GM21367 (cell line): ENCODE data around the gene CHGA.

Experiments used
- ATAC-seq: cut with Tn5 transposase; IDR thresholded peaks from one replicate; pipeline ENCODE4 v1.9.1; 2021; ENCODE audit not compliant: unreplicated experiment

Gene CHGA

DNA sequence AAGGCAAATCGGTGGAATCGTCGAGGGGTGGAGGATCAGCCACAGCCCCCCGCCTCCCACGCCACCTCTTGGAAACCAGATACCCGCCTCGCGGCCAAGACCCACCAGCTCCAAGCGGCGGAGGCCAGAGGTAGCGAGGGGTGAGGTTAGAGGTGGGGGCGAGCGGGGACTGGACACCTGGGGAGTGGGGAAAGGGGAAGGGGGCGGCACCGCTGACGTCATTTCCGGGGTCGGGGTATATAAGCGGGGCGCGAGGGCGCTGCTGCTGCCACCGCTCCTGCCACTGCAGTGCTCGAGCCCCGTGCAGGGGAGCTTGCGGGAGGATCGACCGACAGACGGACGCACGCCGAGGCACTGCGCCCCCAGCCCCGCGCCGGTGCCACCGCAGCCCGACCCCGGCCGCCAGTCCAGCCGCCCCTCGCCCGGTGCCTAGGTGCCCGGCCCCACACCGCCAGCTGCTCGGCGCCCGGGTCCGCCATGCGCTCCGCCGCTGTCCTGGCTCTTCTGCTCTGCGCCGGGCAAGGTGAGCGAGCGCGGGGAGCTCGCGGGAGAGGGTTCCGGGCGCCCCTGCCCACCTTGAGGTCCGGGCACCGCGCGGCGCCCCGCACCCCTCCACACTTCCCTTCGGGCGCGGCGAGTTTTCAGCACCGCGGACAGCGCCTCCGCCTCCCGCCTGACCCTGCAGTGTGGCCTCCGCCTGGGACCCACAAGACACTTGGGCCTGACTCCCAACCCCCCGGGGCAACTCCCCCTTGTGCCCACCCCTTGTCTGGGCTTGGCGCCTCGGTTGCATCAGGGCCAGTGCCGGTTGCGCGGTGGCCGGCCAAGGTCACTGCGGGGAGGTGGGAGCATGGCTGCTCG lies at the start of gene CHGA:
TSS of gene CHGA (plus strand) at position 268 of the 861 bp plus-strand sequence. CDS start at position 478, 210 bp downstream.
- no peak for ATAC-seq

GRCh38 chr14:92874962-92875661 lies 47.8 kb upstream of the CHGA start:
- no peak for ATAC-seq

GRCh38 chr14:92877757-92878431 lies 45.1 kb upstream of the CHGA start:
- no peak for ATAC-seq

- no peak for ATAC-seq
These were observed 42.6 kb upstream of the CHGA start for GRCh38 chr14:92880351-92880750.

DNA sequence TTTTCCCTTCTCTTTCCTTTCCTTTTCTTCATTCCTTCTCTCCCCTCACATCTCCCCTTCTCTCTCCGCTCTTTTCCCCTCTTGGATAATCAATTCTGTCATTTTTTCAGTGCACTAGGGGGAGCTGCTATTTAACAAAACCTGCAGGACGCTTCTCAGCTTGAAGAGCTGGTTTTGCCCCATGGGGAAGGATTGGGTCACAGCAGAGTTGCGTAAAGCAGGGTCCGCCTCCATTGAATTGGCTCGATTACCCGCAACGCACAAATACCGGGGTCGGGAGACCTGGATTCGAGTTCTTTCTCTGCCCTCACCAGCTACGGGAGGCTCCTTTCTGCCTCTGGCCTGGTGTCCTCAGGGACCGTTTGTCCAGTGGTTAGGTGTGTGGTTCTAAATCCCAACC lies 42.1 kb upstream of the CHGA start:
- no peak for ATAC-seq

DNA sequence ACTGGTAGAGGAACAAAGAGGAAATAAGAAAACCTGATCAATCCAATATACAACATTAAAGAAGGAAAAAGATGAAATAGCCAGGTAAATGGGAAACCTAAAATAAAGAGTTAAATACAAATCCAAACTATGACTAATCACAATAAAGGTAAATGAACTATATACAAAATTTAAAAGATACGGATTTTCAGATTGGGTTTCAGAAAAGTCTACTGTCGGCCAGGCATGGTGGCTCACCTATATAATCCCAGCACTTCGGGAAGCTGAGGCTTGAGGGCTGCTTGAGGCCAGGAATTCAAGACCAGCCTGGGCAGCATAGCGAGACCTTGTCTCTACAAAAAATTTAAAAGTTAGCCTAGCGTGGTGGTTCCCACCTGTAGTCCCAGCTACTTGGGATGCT lies 39.9 kb upstream of the CHGA start:
- ATAC-seq, result no peak

- ATAC-seq, result no peak
These were observed 38.5 kb upstream of the CHGA start for GRCh38 chr14:92884410-92884809.

DNA sequence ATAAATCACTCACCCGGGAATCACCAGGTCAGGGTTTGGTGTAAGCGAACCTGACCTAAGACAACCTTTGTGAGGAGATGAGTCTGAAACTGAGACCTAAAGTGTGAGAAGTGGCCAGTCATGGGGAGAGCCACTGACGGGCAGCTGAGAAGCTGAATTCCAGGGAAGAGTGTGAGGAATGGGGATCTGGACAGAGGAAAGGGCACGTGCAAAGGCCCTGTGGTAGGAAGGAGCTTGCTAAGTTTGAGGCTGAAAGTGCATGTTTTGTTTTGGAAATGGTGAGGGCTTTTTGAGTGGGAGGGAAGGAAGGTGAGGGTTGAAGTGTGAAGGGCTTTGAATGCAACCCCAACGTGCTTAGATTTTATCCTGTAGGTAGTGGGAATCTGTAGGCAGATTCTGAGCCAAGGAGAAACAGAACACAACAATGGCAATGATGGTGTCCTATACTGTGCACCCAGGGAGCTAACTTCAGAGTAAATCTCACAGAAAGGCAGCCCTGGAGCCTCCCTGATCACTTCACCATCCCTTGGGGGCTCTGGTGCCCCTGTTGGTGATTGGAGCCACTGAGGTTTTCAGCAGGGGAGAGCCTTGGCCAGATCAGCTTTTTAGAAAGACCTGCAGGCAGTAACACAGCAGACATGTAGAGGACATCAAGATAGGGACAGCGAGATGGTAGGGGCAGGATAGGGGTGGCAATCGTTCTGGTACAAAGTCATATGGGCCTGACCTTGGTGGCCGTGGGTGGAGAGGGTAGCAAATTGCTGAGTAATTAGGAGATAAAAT lies 37.5 kb upstream of the CHGA start:
- ATAC-seq, result no peak

GRCh38 chr14:92886337-92886736 lies 36.6 kb upstream of the CHGA start:
- no peak for ATAC-seq

- ATAC-seq, result no peak
These were observed 35.8 kb upstream of the CHGA start for GRCh38 chr14:92887157-92887556.

DNA sequence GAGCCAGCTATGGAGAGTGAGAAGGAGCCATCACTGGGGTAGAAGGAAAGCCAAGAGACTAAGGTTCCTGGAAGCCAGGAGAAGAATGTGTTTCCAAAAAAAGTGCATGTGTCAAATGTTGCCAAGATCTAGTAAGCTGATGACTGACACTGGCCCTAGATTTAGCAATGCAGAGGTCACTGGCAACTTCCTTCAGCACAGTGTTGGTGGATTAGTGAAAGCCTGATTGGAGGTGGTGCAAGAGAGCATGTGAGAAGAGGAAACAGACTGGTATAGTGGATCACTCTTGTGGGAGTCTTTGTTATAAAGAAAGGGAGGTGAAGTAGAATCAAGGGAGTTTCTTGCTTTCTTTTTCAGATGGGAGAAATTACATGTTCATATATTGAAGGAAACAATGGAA lies 34.1 kb upstream of the CHGA start:
- ATAC-seq, result no peak

DNA sequence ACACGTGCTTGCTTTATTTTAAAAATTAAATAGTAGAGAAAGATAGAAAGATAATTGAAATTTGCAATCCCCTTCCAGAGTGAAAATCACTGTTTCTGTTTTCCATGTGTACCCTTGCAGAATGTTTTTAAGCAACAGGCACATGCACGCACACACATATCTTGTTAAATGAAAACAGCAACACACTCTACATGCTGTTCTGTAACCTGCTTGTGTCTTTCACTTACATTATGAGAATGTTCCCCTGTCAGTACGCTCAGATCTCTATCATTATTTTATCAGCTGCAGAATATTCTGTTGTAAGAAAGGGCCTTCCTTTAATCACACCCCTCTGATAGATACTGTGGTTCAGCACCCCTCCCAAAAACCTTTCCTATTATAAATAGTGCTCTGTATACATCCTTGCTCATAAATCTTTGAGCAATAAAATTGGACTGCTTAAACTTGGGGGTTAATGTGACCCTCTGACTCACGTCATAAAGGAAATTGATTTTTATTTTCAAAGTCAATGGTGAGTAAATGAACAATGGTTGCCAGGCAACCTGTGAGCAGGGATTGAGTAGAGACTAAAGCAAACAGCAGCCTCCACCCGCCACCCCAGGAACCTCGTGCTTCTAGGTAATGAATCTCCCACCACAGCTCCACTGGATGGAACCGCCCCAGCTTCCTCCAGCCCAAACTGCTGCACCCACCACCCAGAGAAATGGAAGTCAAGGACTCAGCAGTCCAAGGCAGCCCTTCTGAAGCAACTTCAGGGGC lies 31.9 kb upstream of the CHGA start:
- no peak for ATAC-seq

DNA sequence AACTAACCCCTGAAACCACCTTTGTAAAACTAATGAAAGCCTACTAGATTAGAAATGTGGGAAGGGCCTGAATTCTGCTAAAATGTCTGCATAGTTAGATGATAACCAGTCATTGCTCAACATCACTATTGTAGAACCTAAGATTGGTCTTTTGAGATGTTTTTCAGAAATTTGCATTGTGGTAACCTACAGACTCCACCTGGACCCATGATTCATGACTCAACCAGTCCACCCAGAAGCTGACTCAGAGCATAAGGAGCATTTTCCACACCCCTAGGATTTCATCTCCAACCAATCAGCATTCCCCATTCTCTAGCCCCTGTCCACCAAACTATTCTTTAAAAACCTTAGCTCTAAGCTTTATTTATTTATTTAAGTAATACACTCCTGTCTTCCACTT lies 30.4 kb upstream of the CHGA start:
- no peak for ATAC-seq

DNA sequence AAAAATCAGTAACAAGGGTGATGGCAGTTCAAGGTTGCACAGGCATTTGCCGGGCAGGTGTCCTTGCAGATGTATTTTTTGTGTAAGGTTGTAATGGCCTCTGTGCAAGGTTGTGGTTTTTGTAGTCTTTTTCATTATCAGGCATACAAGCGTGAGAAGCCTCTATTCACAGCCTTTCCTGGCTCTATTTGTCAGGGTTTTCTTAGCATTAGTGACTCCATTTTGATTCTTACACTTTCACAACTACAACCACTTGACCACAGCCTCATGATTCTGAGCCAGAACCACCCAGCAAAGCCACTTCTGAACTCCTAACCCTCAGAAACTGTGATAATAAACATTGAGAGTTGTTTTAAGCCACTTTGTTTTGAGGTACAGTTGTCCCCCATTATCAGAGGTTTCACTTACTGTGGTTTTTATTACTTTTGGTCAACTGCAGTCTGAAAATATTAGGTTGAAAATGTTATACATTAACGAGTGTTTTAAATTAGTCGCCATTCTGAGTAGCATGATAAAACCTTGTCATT lies 27.5 kb upstream of the CHGA start:
- ATAC-seq, result no peak

GRCh38 chr14:92897922-92898565 lies 24.9 kb upstream of the CHGA start:
- ATAC-seq, result no peak

DNA sequence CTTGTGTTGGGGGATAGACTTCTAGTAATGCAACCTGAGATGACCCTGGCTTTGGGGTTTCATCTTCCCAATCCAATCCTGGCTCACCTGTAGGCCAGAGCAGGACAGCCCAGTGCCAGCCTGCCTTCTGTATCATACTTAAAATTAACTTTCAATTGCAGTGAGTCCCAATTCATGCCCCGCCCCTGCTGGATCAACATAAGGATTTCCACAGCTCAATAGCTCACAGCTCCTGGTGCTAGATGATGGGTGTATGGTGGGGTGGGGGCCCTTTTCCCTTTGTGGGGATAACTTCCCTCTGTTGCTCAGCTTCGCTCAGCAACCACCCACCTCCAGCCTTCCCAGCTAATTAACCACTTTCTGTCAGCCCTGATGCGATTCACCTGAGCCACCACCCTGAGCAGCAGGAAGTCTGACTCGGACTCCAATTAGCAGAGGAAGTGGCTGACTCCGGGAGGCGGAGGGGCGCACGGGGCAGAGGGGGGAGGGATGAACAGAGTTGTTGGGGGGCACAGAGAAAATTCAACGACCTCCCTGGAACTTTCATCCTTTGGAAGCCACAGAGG lies 24.3 kb upstream of the CHGA start:
- no peak for ATAC-seq

DNA sequence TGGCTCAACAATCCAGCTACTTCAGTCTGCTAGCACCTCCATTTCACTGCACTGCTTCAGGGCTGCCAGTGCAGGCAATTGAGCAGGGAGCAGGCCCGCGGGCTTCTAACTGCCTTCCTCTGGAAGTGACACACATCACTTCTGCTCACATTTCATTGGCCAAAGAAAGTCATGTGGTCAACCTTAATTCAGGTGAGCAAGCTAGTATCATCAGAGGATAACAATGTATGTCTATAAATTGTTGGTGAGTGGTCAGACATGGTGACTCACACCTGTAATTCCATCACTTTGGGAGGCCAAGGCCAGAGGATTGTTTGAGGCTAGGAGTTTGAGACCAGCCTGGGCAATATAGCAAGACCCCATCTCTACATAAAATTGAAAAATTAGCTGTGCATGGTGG lies 22.3 kb upstream of the CHGA start:
- ATAC-seq, result no peak

DNA sequence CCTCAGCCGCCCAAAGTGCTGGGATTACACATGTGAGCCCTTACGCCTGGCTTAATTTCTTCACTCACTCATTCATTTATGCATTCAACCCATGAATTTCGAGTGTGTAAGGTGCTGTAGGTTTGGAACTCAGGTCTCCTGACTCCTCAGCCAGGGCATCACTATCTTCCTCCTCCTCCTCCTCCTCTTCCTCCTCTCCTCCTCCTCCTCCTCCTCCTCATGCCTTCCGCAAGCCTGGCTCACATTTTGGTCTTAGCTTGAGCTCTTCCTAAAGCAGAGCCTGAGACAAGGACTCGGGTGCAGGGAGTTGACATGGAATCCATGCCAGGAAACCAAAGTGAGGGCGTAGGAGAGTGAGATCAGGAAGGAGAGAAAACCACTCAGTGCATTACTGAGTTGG lies 20.8 kb upstream of the CHGA start:
- no peak for ATAC-seq

GRCh38 chr14:92902726-92903125 lies 20.2 kb upstream of the CHGA start:
- ATAC-seq, result no peak
